GM13977 (cell line): ENCODE measurements around the gene NALCN.

Source experiments
- DNase-seq: peaks from one replicate; pipeline ENCODE4 v3.0.0; 2012; ENCODE audit warnings: low spot score
- CTCF ChIP-seq: IDR thresholded peaks from 2 replicates; pipeline ENCODE4 v1.5.1; 2012; ENCODE audit warnings: mild to moderate bottlenecking, control low read depth; ENCODE audit not compliant: insufficient read depth; ENCODE audit errors: extremely low read depth, missing control alignments
- in situ Hi-C: fragments of 300-500 bp; cut with MboI; formaldehyde crosslinking; loops from one replicate; pipeline ENCODE4 v1.12.0; 2022; ENCODE audit warnings: low sequenced_read_pairs, low pct_unique_long_range_greater_than_20kb, mixed read lengths, inconsistent platforms; ENCODE audit not compliant: unreplicated experiment

The NALCN gene

DNA sequence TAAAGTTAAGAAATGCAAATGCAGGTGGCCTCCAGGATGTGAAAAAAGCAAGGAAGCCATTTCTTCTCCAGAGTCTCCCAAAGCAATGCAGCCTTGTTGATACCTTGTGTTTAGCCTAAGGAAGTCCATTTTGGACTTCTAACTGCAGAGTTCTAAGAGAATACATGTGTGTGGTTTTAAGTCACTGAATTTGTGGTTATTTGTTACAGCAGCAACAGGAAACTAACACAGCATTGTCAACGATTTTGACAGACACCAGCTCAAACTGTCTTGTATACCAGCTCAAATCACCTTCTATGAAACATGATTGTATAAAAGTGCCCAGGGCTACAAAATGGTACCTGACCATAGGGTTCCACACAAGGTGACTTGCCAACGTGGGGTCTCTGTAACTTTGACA lies 151.4 kb downstream of the NALCN start:
- in situ Hi-C loops, result no loop called here
- TF ChIP-seq CTCF, result no peak

DNA sequence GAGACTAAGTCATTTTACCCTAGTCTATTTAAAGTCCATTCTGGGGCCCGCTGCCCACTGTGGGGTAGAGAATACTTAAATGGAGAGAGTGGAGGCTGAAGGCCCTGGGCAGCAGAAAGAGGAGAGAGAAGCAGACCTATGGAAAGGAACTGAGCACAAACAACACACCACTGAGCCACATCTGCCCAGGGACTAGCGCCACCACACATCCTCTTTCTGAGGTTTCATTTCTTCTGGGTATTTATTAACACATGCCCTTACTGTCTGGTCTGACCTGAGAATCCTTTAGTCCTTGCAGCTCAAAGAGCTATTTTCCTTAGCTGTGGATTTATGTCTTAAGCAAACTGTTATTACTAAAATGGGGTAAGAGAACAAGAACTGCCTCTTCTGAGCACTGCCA lies 154.0 kb downstream of the NALCN start:
- in situ Hi-C loops, result no loop called here
- no peak for DNase-seq
- no peak for TF ChIP-seq CTCF

More for the DNA sequence above, 151.4 kb downstream of the NALCN start:
- no peak for DNase-seq

DNA sequence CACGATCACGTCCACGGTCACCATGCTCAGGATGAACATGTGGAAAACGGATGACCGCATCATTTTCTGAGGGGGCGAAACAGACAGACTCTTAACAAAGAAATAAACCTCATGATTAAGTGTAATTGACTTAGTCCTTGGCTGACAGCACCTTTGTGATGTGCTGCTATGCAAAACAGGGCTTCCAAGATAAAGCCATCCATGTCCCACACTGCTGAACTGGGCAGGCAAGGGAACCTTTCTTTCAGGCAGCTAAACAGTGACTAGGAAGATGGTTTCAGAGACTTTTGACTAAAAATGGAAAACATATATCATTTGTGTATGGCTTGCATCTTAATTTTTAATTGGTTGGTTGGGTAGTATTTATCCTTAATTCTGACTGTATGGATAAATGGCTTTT lies 157.8 kb downstream of the NALCN start:
- no peak for TF ChIP-seq CTCF
- in situ Hi-C loops, result no loop called here
- DNase-seq, result no peak

DNA sequence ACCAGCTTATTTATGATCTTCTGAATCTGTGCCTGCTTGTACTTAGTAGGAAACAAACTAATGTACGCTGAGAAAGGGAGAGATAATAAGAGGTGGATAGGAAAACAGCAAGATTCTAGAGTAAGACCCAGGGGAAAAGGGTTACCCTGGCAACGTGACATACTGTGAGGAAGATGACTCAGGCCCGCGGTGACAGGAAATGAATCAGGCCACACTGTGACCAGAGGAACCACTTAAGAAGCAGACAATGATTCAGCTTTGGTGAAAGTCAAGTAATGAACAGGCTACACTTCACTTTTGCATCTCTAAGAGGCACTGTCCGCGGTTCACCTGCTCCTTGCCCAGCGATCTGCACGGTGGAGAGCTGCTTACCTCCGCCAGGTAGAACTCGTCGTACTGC lies 158.2 kb downstream of the NALCN start:
- peak; percentile 33 for DNase-seq
- TF ChIP-seq CTCF, result no peak
- in situ Hi-C loops, result no loop called here

DNA sequence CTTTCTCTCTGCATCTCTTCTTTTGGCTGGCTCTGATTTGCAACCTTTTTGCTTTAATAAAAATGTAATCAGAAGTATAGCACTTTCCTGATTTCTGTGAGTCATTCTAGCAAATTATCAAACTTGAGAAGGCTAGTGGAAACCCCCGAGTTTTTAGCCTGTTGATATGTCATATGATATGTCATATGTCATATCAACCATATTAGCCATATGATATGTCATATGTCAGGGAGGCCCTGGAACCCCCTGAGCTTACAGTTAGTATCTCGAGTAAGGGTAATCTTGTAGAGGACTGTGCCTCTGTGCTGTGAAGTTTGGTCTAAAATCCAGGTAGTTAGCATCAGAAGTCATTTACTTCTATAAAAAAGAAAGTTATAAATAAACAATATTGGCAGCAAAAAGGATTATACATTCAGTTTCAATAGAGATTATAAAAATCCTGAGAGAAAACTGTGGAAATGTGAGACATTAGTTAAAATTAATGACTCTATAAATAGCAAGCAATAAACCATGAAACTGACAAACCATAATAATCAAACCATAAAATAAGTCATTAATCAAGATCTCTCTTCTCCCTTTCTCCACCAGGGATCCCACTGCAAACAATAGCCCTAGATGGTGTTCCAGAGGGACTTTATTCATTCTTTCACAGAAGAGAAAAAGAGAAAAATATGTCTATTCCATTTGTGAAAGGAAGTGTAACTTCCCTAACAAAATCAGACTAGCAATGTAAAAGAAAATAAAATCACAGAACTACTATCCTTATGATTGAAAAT lies 167.4 kb downstream of the NALCN start:
- TF ChIP-seq CTCF, result no peak
- DNase-seq, result no peak
- in situ Hi-C loops, result no loop called here

GRCh38 chr13:101242720-101243119 lies 173.6 kb downstream of the NALCN start:
- no peak for TF ChIP-seq CTCF
- DNase-seq, result no peak
- in situ Hi-C loops, result no loop called here
